ENCODE measurements around the gene SEC16A.

Gene SEC16A

DNA sequence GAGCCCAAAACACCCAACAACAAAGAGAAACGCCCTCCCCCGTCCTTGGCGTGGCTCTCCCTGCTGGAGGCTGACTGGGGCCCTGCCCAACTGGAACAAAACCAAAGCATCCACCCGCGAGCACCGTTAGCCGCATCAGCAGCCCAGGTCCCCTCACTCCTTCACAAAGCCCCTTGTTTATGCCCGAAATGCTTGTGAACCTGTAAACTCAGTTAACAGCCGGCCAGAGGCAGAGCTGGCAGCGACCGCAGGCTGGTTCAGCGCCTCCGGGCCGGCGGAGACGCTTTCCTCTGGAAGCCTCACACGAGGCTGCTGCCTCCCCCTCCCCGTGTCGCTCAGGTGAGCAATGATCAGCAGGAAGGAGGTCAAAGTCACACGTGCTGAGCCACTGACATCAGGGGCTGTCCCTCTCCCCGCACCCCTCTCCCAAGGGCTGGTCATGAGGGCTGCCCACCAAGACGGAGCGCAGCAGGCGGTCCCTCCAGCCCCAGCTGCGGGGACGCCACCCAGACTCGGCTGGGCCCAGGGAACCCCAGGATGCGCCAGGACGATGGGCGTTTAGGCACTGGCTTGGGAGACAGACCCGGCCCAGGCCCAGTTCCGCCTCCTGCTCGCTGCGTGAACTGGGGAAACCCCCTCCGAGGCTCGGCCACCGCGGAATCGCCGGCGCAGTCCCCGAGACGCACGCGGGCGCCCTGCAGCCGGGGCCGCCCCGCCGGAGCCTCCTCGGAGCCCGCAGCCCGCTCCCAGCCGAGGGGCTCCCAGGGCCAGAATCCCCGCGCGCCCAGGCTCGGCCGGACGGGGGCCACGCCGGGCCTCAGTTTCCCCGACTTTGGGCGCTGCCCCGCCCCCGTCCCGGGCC is 83.4 kb downstream of the SEC16A start:
- peak; percentile 34 to 51 for DNase-seq

DNA sequence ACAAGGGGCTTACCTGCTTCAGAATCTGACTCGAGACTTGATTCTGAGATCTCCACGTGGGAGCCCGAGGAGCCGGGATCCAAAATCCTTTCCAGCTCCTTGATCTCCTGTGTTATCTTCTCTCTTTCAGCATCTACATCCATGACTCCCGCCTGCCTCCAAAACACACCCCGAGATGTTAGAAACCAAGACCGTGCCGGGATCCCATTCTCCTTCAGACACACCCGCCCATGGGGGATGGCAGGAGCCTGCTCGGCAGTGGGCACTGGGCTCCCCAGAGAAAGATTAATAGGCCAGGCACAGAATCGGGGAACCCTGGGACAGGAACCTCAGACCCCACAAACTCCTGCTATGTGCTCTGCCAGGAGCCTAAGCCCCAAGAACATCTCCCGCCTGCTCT is 84.6 kb downstream of the SEC16A start:
- no peak for DNase-seq

- DNase-seq = no peak
Measured at GRCh38 chr9:136397643-136398042, 85.2 kb downstream of the SEC16A start.

GRCh38 chr9:136396219-136396515 is 86.7 kb downstream of the SEC16A start:
- no peak for DNase-seq

DNA sequence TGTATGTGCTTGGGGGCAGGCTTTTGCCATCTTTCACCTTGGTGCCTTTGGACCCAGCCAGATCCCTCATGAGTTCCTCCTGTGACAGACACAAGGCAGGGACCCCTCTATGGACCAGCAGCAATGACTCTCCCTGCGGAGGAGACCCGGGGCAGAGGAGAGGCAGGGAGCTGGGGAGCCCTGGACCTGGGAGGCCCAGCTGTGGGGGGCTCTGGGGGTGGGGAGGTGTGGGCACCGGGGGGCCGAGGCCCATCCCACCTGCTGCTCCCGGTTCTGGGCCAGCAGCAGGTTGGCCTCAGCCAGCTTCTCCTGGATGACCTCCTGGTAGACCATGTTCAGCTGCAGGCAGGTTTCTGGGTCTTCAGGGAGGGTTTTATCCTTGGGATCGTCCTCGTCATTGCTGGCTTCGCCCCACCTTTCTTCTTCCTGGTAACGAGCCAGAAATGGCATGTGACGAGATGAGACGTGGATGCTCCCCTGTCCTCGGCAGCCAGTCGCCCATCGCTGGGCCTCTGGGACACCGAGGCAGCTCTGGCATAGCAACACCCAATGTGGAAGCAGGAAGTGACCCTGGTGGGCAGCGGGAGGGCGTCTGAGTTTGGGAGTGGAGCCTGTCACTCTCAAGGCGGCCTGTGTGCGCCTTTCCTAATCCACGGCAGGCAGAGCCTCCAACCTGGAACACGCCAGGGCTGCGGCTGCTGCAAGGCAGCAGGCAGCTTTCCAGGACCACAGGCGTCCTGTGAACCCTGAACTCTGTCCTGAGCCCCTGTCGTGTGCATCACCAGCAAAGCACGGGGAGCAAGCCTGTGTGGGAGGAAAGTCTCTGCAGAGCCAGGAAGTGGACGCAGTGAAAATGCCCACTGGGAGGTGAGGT is 87.3 kb downstream of the SEC16A start:
- no peak for DNase-seq

DNA sequence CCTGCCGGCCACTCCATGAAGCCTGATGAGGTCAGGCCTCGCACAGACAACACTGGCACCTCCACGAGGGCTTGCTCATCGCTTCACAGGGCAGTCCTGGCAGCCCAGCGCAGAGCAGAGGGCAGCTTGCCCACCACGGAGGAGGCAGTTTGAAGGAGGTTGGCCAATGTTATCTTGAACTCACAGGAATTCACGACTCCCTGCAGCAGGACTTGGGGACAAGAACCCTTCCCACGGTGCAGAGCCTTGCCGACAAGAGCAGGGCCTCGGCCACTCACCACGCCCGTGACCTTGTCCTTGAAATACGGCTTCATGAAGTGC is 87.9 kb downstream of the SEC16A start:
- no peak for DNase-seq

DNA sequence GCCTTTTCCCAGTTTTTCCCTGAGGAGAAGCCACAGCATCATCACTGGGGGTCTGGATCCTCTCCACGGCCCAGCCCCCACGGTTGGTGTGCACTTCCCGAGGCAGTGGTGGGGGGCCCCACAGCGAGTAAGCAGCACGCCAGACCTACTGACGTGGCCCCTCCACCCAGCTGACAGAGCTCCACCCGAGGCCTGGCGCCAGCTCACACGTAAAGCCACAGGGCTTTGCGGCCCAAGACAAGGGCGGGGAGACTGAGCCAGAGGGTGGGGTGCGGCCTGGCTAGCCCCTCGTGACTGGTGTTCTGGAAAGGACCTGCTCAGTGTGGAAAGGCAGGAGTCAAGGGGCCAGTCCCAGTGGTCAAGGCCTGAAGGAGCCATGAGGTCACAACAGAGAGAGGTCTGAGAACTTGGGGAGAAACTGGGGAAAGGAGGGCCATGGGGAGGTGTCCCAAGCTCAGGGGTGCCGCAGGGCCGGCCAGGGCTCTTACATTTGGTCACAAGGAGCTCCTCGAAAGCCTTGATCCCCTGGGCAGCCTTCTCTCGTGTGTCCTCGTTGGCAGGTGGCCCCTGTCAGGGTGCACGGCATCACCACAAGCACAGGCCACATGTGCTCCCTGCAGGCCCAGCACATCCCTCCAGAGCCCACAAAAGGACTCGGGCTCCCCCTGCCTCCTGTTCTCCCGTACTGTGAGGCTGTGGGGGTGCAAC is 88.4 kb downstream of the SEC16A start:
- DNase-seq = no peak

- DNase-seq = no peak
Measured at GRCh38 chr9:136393531-136393930, 89.3 kb downstream of the SEC16A start.

DNA sequence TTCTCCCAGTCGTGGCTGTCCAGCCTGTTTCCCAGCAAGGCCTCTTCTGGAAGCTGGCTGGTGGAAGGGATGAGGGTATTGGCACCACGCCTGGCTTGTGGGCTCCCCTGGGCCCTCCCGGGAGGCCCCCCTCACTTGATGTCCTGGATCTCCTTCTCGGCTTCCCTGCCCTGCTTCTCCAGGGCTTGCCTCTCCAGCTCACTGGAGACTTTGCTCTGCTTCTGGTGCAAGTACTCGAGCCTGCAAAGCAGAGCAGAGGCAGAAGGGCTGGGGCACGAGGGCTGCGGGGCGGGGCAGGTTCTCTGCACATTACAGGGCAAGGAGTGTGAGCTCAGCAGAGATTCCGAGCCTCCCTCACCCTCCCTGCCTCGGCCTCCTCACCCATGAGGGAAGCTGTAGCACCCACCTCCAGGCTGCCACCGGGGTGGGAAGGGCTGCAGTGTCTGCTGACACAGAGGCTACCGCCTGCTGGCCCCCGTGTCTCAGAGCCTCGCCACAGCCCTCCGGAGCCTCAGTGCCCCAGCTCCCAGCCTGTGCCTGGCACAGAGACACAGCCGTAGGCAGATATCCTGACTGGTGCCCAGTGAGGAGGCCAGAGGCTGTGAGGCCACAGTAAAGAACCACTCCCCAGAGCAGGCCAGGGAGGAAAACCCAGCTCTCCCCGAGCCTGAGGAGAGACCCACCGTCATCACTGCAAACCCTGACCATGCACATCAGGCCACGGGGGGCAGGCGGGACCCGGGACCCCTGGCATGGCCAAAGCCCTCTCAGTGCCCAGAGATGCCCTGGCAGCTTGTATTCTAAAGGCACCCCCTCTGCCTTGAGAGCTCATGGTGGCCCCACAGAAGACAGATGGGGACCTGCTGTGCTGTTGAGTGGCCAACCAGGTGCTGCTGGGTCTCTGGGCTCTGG is 90.0 kb downstream of the SEC16A start:
- DNase-seq = no peak

GRCh38 chr9:136391737-136392537 is 90.9 kb downstream of the SEC16A start:
- no peak for DNase-seq

Data from activated CD4-positive, alpha-beta T cell treated with anti-CD3 and anti-CD28 coated beads for 4 hours (primary cell).